HEK293 (cell line): Measurements from ENCODE around the gene FGD4.

ENCODE experiments used
- PRDM1 ChIP-seq: fragments of 450-650 bp; formaldehyde crosslinking; IDR thresholded peaks from 2 replicates; pipeline ENCODE4; 2016; ENCODE audit warnings: missing biosample characterization, missing genetic modification characterization
- TF ChIP-seq, protein P1 (sequence below): fragments of 450-650 bp; formaldehyde crosslinking; IDR thresholded peaks from 2 replicates; pipeline ENCODE4 v1.5.1; 2016; ENCODE audit warnings: missing biosample characterization, missing genetic modification characterization

- no peak for TF ChIP-seq PRDM1 (tag by site-specific recombination)
- TF ChIP-seq, protein P1, sequence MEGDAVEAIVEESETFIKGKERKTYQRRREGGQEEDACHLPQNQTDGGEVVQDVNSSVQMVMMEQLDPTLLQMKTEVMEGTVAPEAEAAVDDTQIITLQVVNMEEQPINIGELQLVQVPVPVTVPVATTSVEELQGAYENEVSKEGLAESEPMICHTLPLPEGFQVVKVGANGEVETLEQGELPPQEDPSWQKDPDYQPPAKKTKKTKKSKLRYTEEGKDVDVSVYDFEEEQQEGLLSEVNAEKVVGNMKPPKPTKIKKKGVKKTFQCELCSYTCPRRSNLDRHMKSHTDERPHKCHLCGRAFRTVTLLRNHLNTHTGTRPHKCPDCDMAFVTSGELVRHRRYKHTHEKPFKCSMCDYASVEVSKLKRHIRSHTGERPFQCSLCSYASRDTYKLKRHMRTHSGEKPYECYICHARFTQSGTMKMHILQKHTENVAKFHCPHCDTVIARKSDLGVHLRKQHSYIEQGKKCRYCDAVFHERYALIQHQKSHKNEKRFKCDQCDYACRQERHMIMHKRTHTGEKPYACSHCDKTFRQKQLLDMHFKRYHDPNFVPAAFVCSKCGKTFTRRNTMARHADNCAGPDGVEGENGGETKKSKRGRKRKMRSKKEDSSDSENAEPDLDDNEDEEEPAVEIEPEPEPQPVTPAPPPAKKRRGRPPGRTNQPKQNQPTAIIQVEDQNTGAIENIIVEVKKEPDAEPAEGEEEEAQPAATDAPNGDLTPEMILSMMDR, result no peak
Observed at GRCh38 chr12:32651956-32652210, 252.5 kb downstream of the FGD4 start.
